GM18951 (cell line): ENCODE results near the gene EPX.
"Not testable (repeated sequence)": the region's sequence is repeated elsewhere in the genome, so short reads cannot be mapped to it uniquely, and the experiment has no call there.

Experiments
- POLR2A ChIP-seq: IDR thresholded peaks from 4 replicates; pipeline ENCODE4 v1.6.1; 2011; ENCODE audit warnings: mild to moderate bottlenecking; ENCODE audit not compliant: insufficient read length, insufficient read depth; ENCODE audit errors: extremely low read depth
- in situ Hi-C: fragments of 300-500 bp; cut with MboI; formaldehyde crosslinking; loops from one replicate; pipeline ENCODE4 v1.12.0; 2022; ENCODE audit warnings: low sequenced_read_pairs, mixed read lengths, inconsistent platforms; ENCODE audit not compliant: unreplicated experiment

Gene EPX

GRCh38 chr17:58192612-58193011, at the start of gene EPX:
EPX (plus strand) TSS chr17:58192726; CDS start chr17:58192847, 121 bp downstream.
- in situ Hi-C loops, result no loop called here
- TF ChIP-seq POLR2A, result no peak

- in situ Hi-C loops, result not testable (repeated sequence)
Observed at GRCh38 chr17:58143335-58143734, 49.2 kb upstream of the EPX start.

GRCh38 chr17:58144801-58145200, 47.7 kb upstream of the EPX start:
- in situ Hi-C loops, result no loop called here
- no peak for TF ChIP-seq POLR2A

GRCh38 chr17:58147930-58148434, 44.5 kb upstream of the EPX start, which contains the start of gene OR4D1:
OR4D1 (plus strand) TSS chr17:58148384; CDS start chr17:58155154, 6,770 bp downstream.
- in situ Hi-C loops, result no loop called here

GRCh38 chr17:58148609-58149008, 43.9 kb upstream of the EPX start:
- in situ Hi-C loops, result no loop called here
- TF ChIP-seq POLR2A, result no peak

More at GRCh38 chr17:58147930-58148434, 44.5 kb upstream of the EPX start, which contains the start of gene OR4D1:
- no peak for TF ChIP-seq POLR2A

GRCh38 chr17:58150394-58150793, 42.1 kb upstream of the EPX start:
- in situ Hi-C loops, result no loop called here
- TF ChIP-seq POLR2A, result no peak

- no peak for TF ChIP-seq POLR2A
- in situ Hi-C loops, result no loop called here
Observed at GRCh38 chr17:58153046-58153445, 39.5 kb upstream of the EPX start.

GRCh38 chr17:58153671-58154070, 38.9 kb upstream of the EPX start:
- in situ Hi-C loops, result no loop called here
- no peak for TF ChIP-seq POLR2A

- in situ Hi-C loops, result no loop called here
- no peak for TF ChIP-seq POLR2A
Observed at GRCh38 chr17:58156839-58157803, 35.4 kb upstream of the EPX start.

- in situ Hi-C loops, result no loop called here
- TF ChIP-seq POLR2A, result no peak
Observed at GRCh38 chr17:58158181-58158580, 34.3 kb upstream of the EPX start.

- TF ChIP-seq POLR2A, result no peak
- in situ Hi-C loops, result no loop called here
Observed at GRCh38 chr17:58161566-58161965, 31.0 kb upstream of the EPX start.

- no peak for TF ChIP-seq POLR2A
- in situ Hi-C loops, result no loop called here
Observed at GRCh38 chr17:58165981-58166380, 26.5 kb upstream of the EPX start.

GRCh38 chr17:58166682-58167081, 25.8 kb upstream of the EPX start, which contains the start of gene OR4D2:
OR4D2 (plus strand) TSS chr17:58166982; CDS start chr17:58169656, 2,674 bp downstream.
- in situ Hi-C loops, result no loop called here
- TF ChIP-seq POLR2A, result no peak

- no peak for TF ChIP-seq POLR2A
- in situ Hi-C loops, result no loop called here
Observed at GRCh38 chr17:58170622-58171021, 21.9 kb upstream of the EPX start.
